Measurements from ENCODE around the gene CD37. TPM values are rescaled to one million over a fixed set of nuclear protein-coding genes. Genes with fewer than 3 reads are reported as not detected.

The CD37 gene
- total and polyA plus RNA-seq, 2 of the 4 experiments (the other 2 are of a cell fraction): not detected

GRCh38 chr19:49380391-49380790 is 45.2 kb downstream of the CD37 start:
- H3K4me3 ChIP-seq (ENCODE audit: insufficient read depth, low read depth, low read length): no peak overlapping the region
- no peak overlapping the region for H4K5ac ChIP-seq (ENCODE audit: low read depth, low read length)
- dilution Hi-C loops (cut with HindIII; ENCODE audit: low sequenced_read_pairs, unreplicated experiment): no loop called here
- intact Hi-C loops (cut with micrococcal nuclease): no loop called here
- H3K14ac ChIP-seq (replicated peaks; ENCODE audit: low read depth, low read length): no peak overlapping the region
- no peak overlapping the region for H4K8ac ChIP-seq (ENCODE audit: low read depth in 2 of 2, low read length in 2 of 2)
- no peak overlapping the region for H3K9ac ChIP-seq (ENCODE audit: low read depth, low read length)
- H3K23ac ChIP-seq (ENCODE audit: low read depth, low read length): no peak overlapping the region
- no TSS peak for BruUV-seq (replicated peaks)
- H2BK20ac ChIP-seq (ENCODE audit: low read depth, low read length): no peak overlapping the region
- H3K36me3 ChIP-seq (ENCODE audit: control insufficient read depth, insufficient read depth, low read length): no peaks in the 10 kb centered on the region
- no peaks in the 10 kb centered on the region for H3K79me1 ChIP-seq (ENCODE audit: low read depth in 1 of 2, low read length in 2 of 2)
- no peak overlapping the region for H2AK5ac ChIP-seq (ENCODE audit: low read depth, low read length)
- no peak overlapping the region for H2AK9ac ChIP-seq (replicated peaks; ENCODE audit: low read depth, low read length, poor library complexity)
- peaks cover 21% of the 10 kb centered on the region for H3K27me3 ChIP-seq (ENCODE audit: control insufficient read depth, insufficient read depth, low read length)
- H3K4me2 ChIP-seq (ENCODE audit: low read depth, low read length): no peak overlapping the region
- H2AFZ ChIP-seq (replicated peaks; ENCODE audit: low read length, poor library complexity): no peak overlapping the region
- DNase-seq (no peak), ATAC-seq (ENCODE audit: low read depth) (no peak)
- ChIA-PET POLR2A (ENCODE audit: unreplicated experiment) (interaction anchor here (0.6 kb wide), 1 partner anchor 45 kb away, joined by 10 read pairs; the partner anchor contains the start of gene CD37), CTCF (no interaction called here)
- H3K4ac ChIP-seq (ENCODE audit: low read depth, low read length): no peak overlapping the region
- H2BK5ac ChIP-seq (ENCODE audit: low read depth, low read length, poor library complexity, severe bottlenecking): no peak overlapping the region
- H3K9me3 ChIP-seq (ENCODE audit: control insufficient read depth, insufficient read depth, low read length): peaks cover 6% of the 10 kb centered on the region
- in situ Hi-C loops (cut with MboI; ENCODE audit: low sequenced_read_pairs): no loop called here
- H3K18ac ChIP-seq (ENCODE audit: low read depth, low read length): no peak overlapping the region
- no peaks in the 10 kb centered on the region for H3K9me1 ChIP-seq (ENCODE audit: insufficient read depth, low read length)
- no peak overlapping the region for H3K56ac ChIP-seq (ENCODE audit: extremely low read depth, insufficient read depth, low read length)
- no CpG with 5 or more reads among the region's 3 CpGs for WGBS, 2 experiments (ENCODE audit: extremely low coverage in 2 of 2, insufficient read length in 1 of 2)
- no peaks in the 10 kb centered on the region for H3K4me1 ChIP-seq (ENCODE audit: control insufficient read depth, insufficient read depth, low read length)
- no peaks in the 10 kb centered on the region for H4K20me1 ChIP-seq (ENCODE audit: insufficient read depth, low read length)
- H4K91ac ChIP-seq (ENCODE audit: insufficient read depth, low read depth, low read length): no peak overlapping the region
- no peak overlapping the region for H3K27ac ChIP-seq (ENCODE audit: insufficient read depth, low read length)
- H2BK15ac ChIP-seq (ENCODE audit: low read depth, low read length): no peak overlapping the region
- TF ChIP-seq CEBPB (IDR thresholded peaks at IDR 0.05; ENCODE audit: low read depth, low read length) (no peak), BHLHE40 (IDR thresholded peaks at IDR 0.05; ENCODE audit: low read depth, low read length) (no peak)
- TF ChIP-seq, protein P1, sequence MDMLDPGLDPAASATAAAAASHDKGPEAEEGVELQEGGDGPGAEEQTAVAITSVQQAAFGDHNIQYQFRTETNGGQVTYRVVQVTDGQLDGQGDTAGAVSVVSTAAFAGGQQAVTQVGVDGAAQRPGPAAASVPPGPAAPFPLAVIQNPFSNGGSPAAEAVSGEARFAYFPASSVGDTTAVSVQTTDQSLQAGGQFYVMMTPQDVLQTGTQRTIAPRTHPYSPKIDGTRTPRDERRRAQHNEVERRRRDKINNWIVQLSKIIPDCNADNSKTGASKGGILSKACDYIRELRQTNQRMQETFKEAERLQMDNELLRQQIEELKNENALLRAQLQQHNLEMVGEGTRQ (IDR thresholded peaks at IDR 0.05; ENCODE audit: low read depth, low read length): no peak
- H2BK120ac ChIP-seq (ENCODE audit: low read depth, low read length): no peak overlapping the region
